Measurements from ENCODE around the gene PSTK.

The PSTK gene

DNA sequence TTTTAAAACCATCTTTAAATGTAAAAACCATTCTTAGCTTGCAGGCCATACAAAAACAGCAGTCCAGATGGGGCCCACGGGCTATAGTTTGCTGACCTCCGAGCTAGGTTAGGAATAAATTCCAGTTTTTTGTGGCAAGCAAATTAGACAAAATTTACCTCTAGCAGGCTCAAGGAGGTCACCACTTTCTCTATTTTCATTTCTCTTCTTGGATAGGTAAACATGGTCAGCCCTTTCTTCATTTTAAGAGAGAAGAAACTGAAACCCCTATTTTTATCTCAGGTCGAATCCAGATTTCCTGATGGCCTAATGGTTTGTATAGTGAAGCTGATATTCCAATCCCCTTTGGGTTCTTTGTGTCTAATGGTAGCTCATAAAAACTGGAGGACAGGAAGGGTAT lies 17.7 kb downstream of the PSTK start:
- no peak for TF ChIP-seq EZH2 (IDR thresholded peaks at IDR 0.05; ENCODE audit: borderline replicate concordance, low read depth, low read length, severe bottlenecking)
- TF ChIP-seq, protein P1, sequence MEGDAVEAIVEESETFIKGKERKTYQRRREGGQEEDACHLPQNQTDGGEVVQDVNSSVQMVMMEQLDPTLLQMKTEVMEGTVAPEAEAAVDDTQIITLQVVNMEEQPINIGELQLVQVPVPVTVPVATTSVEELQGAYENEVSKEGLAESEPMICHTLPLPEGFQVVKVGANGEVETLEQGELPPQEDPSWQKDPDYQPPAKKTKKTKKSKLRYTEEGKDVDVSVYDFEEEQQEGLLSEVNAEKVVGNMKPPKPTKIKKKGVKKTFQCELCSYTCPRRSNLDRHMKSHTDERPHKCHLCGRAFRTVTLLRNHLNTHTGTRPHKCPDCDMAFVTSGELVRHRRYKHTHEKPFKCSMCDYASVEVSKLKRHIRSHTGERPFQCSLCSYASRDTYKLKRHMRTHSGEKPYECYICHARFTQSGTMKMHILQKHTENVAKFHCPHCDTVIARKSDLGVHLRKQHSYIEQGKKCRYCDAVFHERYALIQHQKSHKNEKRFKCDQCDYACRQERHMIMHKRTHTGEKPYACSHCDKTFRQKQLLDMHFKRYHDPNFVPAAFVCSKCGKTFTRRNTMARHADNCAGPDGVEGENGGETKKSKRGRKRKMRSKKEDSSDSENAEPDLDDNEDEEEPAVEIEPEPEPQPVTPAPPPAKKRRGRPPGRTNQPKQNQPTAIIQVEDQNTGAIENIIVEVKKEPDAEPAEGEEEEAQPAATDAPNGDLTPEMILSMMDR (IDR thresholded peaks at IDR 0.05; ENCODE audit: borderline replicate concordance, extremely low read depth, low read length, poor library complexity, severe bottlenecking): no peak
- DNase-seq (no peak), ATAC-seq (ENCODE audit: insufficient read depth, low read depth) (no peak)
- Histone ChIP-seq H3K4me3 (ENCODE audit: low read depth in 1 of 2, low read length in 2 of 2) (no peak overlapping the region), H3K27ac (ENCODE audit: low read length) (no peak overlapping the region), H3K4me2 (ENCODE audit: insufficient read depth, low read length) (no peak overlapping the region), H3K9ac (ENCODE audit: low read depth, low read length) (no peak overlapping the region), H3K36me3 (ENCODE audit: insufficient read depth, low read length) (peaks cover 48% of the 10 kb centered on the region), H4K20me1 (ENCODE audit: insufficient read depth, low read length) (peaks cover 10% of the 10 kb centered on the region; the same call in 1 of the 2 replicates), H3K79me2 (ENCODE audit: insufficient read depth, low read length) (peaks cover 54% of the 10 kb centered on the region), H3K4me1 (ENCODE audit: insufficient read depth, low read length) (no peaks in the 10 kb centered on the region), H3K9me3 (ENCODE audit: insufficient read depth, low read length, severe bottlenecking) (no peaks in the 10 kb centered on the region), H3K27me3 (ENCODE audit: insufficient read depth, low read length, poor library complexity) (no peaks in the 10 kb centered on the region), H2AFZ (ENCODE audit: low read depth, low read length) (no peak overlapping the region)

DNA sequence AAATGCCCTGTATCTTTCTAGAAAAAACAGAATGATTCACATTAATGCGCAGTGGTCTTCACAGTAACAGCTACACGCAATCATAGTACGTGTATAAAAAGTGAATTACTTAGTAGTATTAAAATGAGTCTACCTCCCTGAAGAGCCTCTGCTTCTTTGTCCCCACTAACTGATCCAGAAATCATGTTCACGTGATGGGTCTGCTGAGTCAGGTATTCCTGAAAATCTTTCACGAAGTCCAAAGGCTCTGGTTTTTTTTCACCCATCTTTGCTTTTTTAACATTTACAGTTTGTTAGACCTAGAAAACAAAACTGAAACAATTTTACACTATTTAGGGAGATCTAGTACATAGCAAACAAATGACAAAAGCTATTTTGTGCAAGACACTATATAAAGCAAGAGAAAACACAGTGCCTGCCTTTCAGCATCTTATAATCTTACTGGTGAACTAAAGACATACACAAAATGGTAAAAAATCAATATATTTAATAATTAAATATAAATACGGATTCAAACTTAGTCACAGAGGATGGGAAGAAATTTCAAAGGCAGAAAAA lies 18.2 kb downstream of the PSTK start:
- Histone ChIP-seq H2AFZ (ENCODE audit: low read depth, low read length) (no peak overlapping the region), H3K27ac (ENCODE audit: low read length) (no peak overlapping the region), H3K4me2 (ENCODE audit: insufficient read depth, low read length) (no peak overlapping the region), H3K4me1 (ENCODE audit: insufficient read depth, low read length) (no peaks in the 10 kb centered on the region), H3K9ac (ENCODE audit: low read depth, low read length) (no peak overlapping the region), H3K4me3 (ENCODE audit: low read depth in 1 of 2, low read length in 2 of 2) (no peak overlapping the region), H3K9me3 (ENCODE audit: insufficient read depth, low read length, severe bottlenecking) (no peaks in the 10 kb centered on the region), H3K79me2 (ENCODE audit: insufficient read depth, low read length) (peaks cover 59% of the 10 kb centered on the region), H4K20me1 (ENCODE audit: insufficient read depth, low read length) (peaks cover 10% of the 10 kb centered on the region; the same call in 1 of the 2 replicates), H3K27me3 (ENCODE audit: insufficient read depth, low read length, poor library complexity) (no peaks in the 10 kb centered on the region), H3K36me3 (ENCODE audit: insufficient read depth, low read length) (peaks cover 48% of the 10 kb centered on the region)
- TF ChIP-seq, protein P1 (IDR thresholded peaks at IDR 0.05; ENCODE audit: borderline replicate concordance, extremely low read depth, low read length, poor library complexity, severe bottlenecking): no peak
- ATAC-seq (ENCODE audit: insufficient read depth, low read depth) (no peak), DNase-seq (no peak)

DNA sequence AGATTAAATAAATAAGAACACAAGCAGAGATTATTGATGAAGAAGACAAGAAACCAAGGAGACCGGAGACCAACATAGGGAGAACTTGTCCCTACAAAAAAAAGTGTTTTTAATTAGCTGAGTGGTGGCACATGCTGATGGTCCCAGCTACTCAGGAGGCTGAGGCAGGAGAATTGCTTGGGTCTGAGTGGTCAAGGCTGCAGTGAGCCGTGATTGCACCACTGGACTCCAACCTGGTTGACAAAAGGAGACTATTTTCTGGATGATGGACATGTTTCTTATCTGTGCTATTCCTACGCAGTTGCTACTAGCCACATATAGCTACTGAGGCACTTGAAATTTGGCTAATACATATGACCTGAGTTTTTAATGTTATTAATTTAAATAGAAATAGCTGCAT lies 18.7 kb downstream of the PSTK start:
- no peak for DNase-seq

More for the DNA sequence above, 18.7 kb downstream of the PSTK start:
- Histone ChIP-seq H3K27ac (ENCODE audit: low read length) (no peak overlapping the region), H3K4me3 (ENCODE audit: low read depth in 1 of 2, low read length in 2 of 2) (no peak overlapping the region), H3K27me3 (ENCODE audit: insufficient read depth, low read length, poor library complexity) (no peaks in the 10 kb centered on the region), H3K79me2 (ENCODE audit: insufficient read depth, low read length) (peaks cover 64% of the 10 kb centered on the region), H3K36me3 (ENCODE audit: insufficient read depth, low read length) (peaks cover 43% of the 10 kb centered on the region), H3K4me1 (ENCODE audit: insufficient read depth, low read length) (no peaks in the 10 kb centered on the region), H3K9ac (ENCODE audit: low read depth, low read length) (no peak overlapping the region), H4K20me1 (ENCODE audit: insufficient read depth, low read length) (peaks cover 10% of the 10 kb centered on the region; the same call in 1 of the 2 replicates), H3K9me3 (ENCODE audit: insufficient read depth, low read length, severe bottlenecking) (no peaks in the 10 kb centered on the region), H2AFZ (ENCODE audit: low read depth, low read length) (no peak overlapping the region), H3K4me2 (ENCODE audit: insufficient read depth, low read length) (no peak overlapping the region)
- TF ChIP-seq, protein P1 (IDR thresholded peaks at IDR 0.05; ENCODE audit: borderline replicate concordance, extremely low read depth, low read length, poor library complexity, severe bottlenecking): no peak
- TF ChIP-seq EZH2 (IDR thresholded peaks at IDR 0.05; ENCODE audit: borderline replicate concordance, low read depth, low read length, severe bottlenecking): no peak
- ATAC-seq (ENCODE audit: insufficient read depth, low read depth): no peak
